AG09319 (cell line): ENCODE measurements around the gene NTNG2.
"Not testable (repeated sequence)": the region's sequence is repeated elsewhere in the genome, so short reads cannot be mapped to it uniquely, and the experiment has no call there.

Experiments used
- DNase-seq: peaks from one replicate; pipeline ENCODE4 v3.0.0-alpha.2; 2010; ENCODE audit warnings: low read depth; ENCODE audit errors: extremely low read depth
- CTCF ChIP-seq: IDR thresholded peaks from 2 replicates; pipeline ENCODE4 v1.5.1; 2011; ENCODE audit warnings: low read depth, mild to moderate bottlenecking, inconsistent platforms, low read length, moderate library complexity

The NTNG2 gene

DNA sequence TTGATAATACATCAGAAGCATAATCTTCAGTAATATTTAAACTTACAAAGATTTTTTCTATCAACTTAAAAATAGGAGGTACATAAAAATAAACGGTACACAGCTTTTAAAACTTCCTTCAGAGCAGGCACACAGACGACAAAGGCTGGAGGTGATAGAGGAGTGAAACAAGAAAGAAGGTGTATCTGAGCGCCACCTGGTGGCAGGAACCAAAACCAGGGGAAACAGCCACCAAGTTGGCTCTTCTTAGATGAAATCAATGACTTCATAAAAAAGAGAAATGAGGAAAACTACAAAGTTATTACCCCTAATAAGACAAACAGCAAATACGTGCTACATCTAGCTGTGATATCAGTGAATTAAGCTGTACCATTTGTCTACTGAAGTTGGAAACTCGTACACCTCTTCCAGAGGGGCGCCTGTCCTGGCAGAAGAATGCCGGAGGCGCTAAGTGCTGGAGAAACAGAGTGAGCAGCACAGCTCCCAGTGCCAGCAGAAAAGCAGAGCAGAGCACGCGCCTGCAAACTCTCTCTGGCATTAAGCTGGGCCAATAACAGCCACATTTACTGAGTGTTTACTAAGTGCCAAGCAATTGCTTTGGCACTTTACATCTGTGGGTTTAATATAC is 107.0 kb downstream of the NTNG2 start:
- DNase-seq = no peak
- peak; percentile 92 for TF ChIP-seq CTCF

- not testable (repeated sequence) for DNase-seq
Observed at GRCh38 chr9:132269704-132270516, 108.1 kb downstream of the NTNG2 start.

DNA sequence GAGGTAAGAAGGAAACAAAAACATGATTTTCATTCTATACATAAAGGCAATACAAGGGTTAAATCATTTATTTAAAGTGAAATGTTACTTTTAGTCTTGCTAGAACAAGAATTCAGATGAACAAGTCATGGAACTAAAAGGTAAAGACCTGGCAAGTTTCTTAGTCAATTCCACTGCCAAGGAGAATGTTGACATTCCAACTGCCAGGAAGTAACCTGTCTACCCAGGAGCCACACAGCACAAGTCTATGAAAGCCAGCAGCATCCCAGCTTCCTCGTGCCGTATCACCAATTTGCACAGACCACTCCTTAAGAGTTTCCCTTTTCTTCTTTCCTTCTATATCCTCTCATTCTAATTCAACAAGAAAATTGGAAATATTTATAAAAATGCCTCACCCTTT is 113.0 kb downstream of the NTNG2 start:
- no peak for TF ChIP-seq CTCF
- no peak for DNase-seq

DNA sequence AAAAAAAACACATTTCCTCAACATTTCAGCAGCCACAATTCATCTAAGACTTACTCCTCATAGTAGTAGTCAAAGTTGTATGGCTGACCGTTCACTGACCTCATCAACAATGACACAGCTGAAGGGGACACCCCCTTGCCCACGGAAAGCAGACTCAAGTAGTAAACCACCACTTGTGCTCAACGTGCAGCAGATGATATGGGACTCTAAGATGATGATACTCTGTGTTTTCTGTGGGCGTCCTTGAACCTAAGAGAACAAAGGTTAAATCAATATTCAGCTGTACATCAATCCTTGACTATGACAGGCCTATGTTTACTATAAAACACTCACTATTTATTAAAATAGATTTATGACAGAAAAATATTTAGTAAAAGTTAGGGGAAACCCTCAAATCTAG is 121.3 kb downstream of the NTNG2 start:
- TF ChIP-seq CTCF = no peak
- no peak for DNase-seq

GRCh38 chr9:132283863-132284262 is 122.0 kb downstream of the NTNG2 start:
- TF ChIP-seq CTCF = no peak
- DNase-seq = no peak

DNA sequence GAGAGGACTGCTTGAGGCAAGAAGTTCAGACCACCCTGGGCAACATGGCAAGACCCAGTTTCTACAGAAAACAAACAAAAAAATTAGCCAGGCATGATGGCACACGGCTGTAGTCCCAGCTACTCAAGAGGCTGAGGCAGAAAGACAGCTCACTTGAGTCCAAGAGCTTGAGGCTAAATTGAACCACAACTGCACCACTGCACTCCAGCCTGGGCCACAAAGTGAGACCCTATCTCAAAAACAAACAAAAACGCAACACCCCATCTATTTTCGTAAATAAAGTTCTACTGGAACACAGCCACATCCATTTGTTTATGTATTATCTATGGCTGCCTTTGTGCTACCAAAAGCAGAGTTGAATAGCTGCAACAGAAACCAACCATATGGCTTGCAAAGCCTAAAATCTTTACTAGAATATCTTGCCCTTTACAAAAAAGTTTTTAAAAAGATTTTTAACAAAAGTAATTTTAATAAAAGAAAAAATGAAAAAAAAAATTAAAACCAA is 125.5 kb downstream of the NTNG2 start:
- TF ChIP-seq CTCF = no peak
- no peak for DNase-seq

GRCh38 chr9:132288361-132288760 is 126.5 kb downstream of the NTNG2 start:
- DNase-seq = no peak
- TF ChIP-seq CTCF = no peak
